ENCODE results near the gene SMG6.

SMG6 gene

GRCh38 chr17:2137342-2138098 lies 166.1 kb downstream of the SMG6 start:
- DNase-seq, result no peak

GRCh38 chr17:2136241-2136640 lies 167.3 kb downstream of the SMG6 start:
- DNase-seq, result no peak

- no peak for DNase-seq
Measured at GRCh38 chr17:2128011-2128410, 175.6 kb downstream of the SMG6 start.

- no peak for DNase-seq
Measured at GRCh38 chr17:2125013-2125535, 178.5 kb downstream of the SMG6 start.

GRCh38 chr17:2124391-2124790 lies 179.2 kb downstream of the SMG6 start:
- no peak for DNase-seq

GRCh38 chr17:2123375-2124251 lies 180.0 kb downstream of the SMG6 start:
- no peak for DNase-seq

- no peak for DNase-seq
Measured at GRCh38 chr17:2122641-2123302, 180.8 kb downstream of the SMG6 start.

GRCh38 chr17:2120586-2121335 lies 182.8 kb downstream of the SMG6 start:
- DNase-seq, result no peak

GRCh38 chr17:2113279-2113622 lies 190.3 kb downstream of the SMG6 start:
- DNase-seq, result no peak

- DNase-seq, result no peak
Measured at GRCh38 chr17:2111691-2112090, 191.9 kb downstream of the SMG6 start.

GRCh38 chr17:2110436-2110835 lies 193.1 kb downstream of the SMG6 start:
- DNase-seq, result no peak

GRCh38 chr17:2108170-2108569 lies 195.4 kb downstream of the SMG6 start:
- no peak for DNase-seq

- no peak for DNase-seq
Measured at GRCh38 chr17:2107506-2107905, 196.1 kb downstream of the SMG6 start.

GRCh38 chr17:2107050-2107449 lies 196.5 kb downstream of the SMG6 start:
- no peak for DNase-seq

GRCh38 chr17:2106308-2106955 lies 197.2 kb downstream of the SMG6 start:
- no peak for DNase-seq

- no peak for DNase-seq
Measured at GRCh38 chr17:2105663-2106062, 197.9 kb downstream of the SMG6 start.

GRCh38 chr17:2102931-2103809 lies 200.4 kb downstream of the SMG6 start:
- DNase-seq, result no peak

GRCh38 chr17:2101448-2102257 lies 201.9 kb downstream of the SMG6 start:
- no peak for DNase-seq

- DNase-seq, result no peak
Measured at GRCh38 chr17:2095536-2095910, 208.1 kb downstream of the SMG6 start.

- no peak for DNase-seq
Measured at GRCh38 chr17:2094891-2095535, 208.6 kb downstream of the SMG6 start.
